Measurements from ENCODE around the gene YWHAQ.

Gene YWHAQ

GRCh38 chr2:9630736-9631552 is at the start of gene YWHAQ:
TSS of gene YWHAQ (minus strand) at chr2:9630997. CDS start at chr2:9630452, 545 bp downstream.
- H3K27me3 Mint-ChIP-seq (ENCODE audit: low read depth): no peaks in the 10 kb centered on the region
- H3K4me1 Mint-ChIP-seq (ENCODE audit: low read depth): peaks cover 36% of the 10 kb centered on the region
- no peaks in the 10 kb centered on the region for H3K9me3 Mint-ChIP-seq
- H3K4me3 Mint-ChIP-seq: peak within 1 kb of the TSS; percentile 97
- H3K27ac Mint-ChIP-seq: peak within 1 kb of the TSS; percentile 96
- peaks cover 41% of the 10 kb centered on the region for H3K36me3 Mint-ChIP-seq (ENCODE audit: low read depth)
- peak; percentile 98 for DNase-seq (ENCODE audit: low spot score)

GRCh38 chr2:9680082-9680481 is 49.3 kb upstream of the YWHAQ start:
- H3K27me3 Mint-ChIP-seq (ENCODE audit: low read depth): no peaks in the 10 kb centered on the region
- H3K4me1 Mint-ChIP-seq (ENCODE audit: low read depth): peaks cover 20% of the 10 kb centered on the region
- H3K9me3 Mint-ChIP-seq: peaks cover 13% of the 10 kb centered on the region
- no peak for DNase-seq (ENCODE audit: low spot score)
- peaks cover 8% of the 10 kb centered on the region for H3K36me3 Mint-ChIP-seq (ENCODE audit: low read depth)
- H3K27ac Mint-ChIP-seq: peak overlapping the region; percentile 56
- no peak overlapping the region for H3K4me3 Mint-ChIP-seq

- H3K4me3 Mint-ChIP-seq: no peak overlapping the region
- H3K36me3 Mint-ChIP-seq (ENCODE audit: low read depth): peaks cover 8% of the 10 kb centered on the region
- H3K9me3 Mint-ChIP-seq: peaks cover 13% of the 10 kb centered on the region
- H3K4me1 Mint-ChIP-seq (ENCODE audit: low read depth): peaks cover 21% of the 10 kb centered on the region
- no peaks in the 10 kb centered on the region for H3K27me3 Mint-ChIP-seq (ENCODE audit: low read depth)
- H3K27ac Mint-ChIP-seq: no peak overlapping the region
- no peak for DNase-seq (ENCODE audit: low spot score)
Measured at GRCh38 chr2:9679218-9679617, 48.4 kb upstream of the YWHAQ start.

- no peak for DNase-seq (ENCODE audit: low spot score)
- H3K27me3 Mint-ChIP-seq (ENCODE audit: low read depth): no peaks in the 10 kb centered on the region
- H3K4me3 Mint-ChIP-seq: no peak overlapping the region
- H3K36me3 Mint-ChIP-seq (ENCODE audit: low read depth): peaks cover 8% of the 10 kb centered on the region
- no peak overlapping the region for H3K27ac Mint-ChIP-seq
- H3K4me1 Mint-ChIP-seq (ENCODE audit: low read depth): peaks cover 22% of the 10 kb centered on the region
- peaks cover 13% of the 10 kb centered on the region for H3K9me3 Mint-ChIP-seq
Measured at GRCh38 chr2:9678544-9678943, 47.7 kb upstream of the YWHAQ start.

GRCh38 chr2:9675415-9676351 is 44.9 kb upstream of the YWHAQ start:
- no peaks in the 10 kb centered on the region for H3K27me3 Mint-ChIP-seq (ENCODE audit: low read depth)
- H3K4me3 Mint-ChIP-seq: no peak overlapping the region
- peaks cover 10% of the 10 kb centered on the region for H3K4me1 Mint-ChIP-seq (ENCODE audit: low read depth)
- H3K27ac Mint-ChIP-seq: no peak overlapping the region
- H3K9me3 Mint-ChIP-seq: peaks cover 10% of the 10 kb centered on the region
- DNase-seq (ENCODE audit: low spot score): no peak
- peaks cover 6% of the 10 kb centered on the region for H3K36me3 Mint-ChIP-seq (ENCODE audit: low read depth)

- H3K27ac Mint-ChIP-seq: no peak overlapping the region
- no peaks in the 10 kb centered on the region for H3K27me3 Mint-ChIP-seq (ENCODE audit: low read depth)
- no peaks in the 10 kb centered on the region for H3K36me3 Mint-ChIP-seq (ENCODE audit: low read depth)
- peaks cover 3% of the 10 kb centered on the region for H3K9me3 Mint-ChIP-seq
- DNase-seq (ENCODE audit: low spot score): no peak
- no peak overlapping the region for H3K4me3 Mint-ChIP-seq
- peaks cover 3% of the 10 kb centered on the region for H3K4me1 Mint-ChIP-seq (ENCODE audit: low read depth)
Measured at GRCh38 chr2:9674891-9675414, 44.2 kb upstream of the YWHAQ start.

- Mint-ChIP-seq H3K4me3 (no peak overlapping the region), H3K27ac (no peak overlapping the region), H3K27me3 (ENCODE audit: low read depth) (no peaks in the 10 kb centered on the region), H3K4me1 (ENCODE audit: low read depth) (peaks cover 3% of the 10 kb centered on the region), H3K36me3 (ENCODE audit: low read depth) (no peaks in the 10 kb centered on the region), H3K9me3 (no peaks in the 10 kb centered on the region)
- DNase-seq (ENCODE audit: low spot score): no peak
Measured at GRCh38 chr2:9673914-9674481, 43.2 kb upstream of the YWHAQ start.

GRCh38 chr2:9668687-9669345 is 38.0 kb upstream of the YWHAQ start:
- Mint-ChIP-seq H3K4me1 (ENCODE audit: low read depth) (peaks cover 6% of the 10 kb centered on the region), H3K27ac (no peak overlapping the region), H3K4me3 (no peak overlapping the region), H3K9me3 (no peaks in the 10 kb centered on the region), H3K36me3 (ENCODE audit: low read depth) (no peaks in the 10 kb centered on the region), H3K27me3 (ENCODE audit: low read depth) (no peaks in the 10 kb centered on the region)
- no peak for DNase-seq (ENCODE audit: low spot score)

- H3K4me1 Mint-ChIP-seq (ENCODE audit: low read depth): peaks cover 11% of the 10 kb centered on the region
- no peaks in the 10 kb centered on the region for H3K27me3 Mint-ChIP-seq (ENCODE audit: low read depth)
- H3K9me3 Mint-ChIP-seq: no peaks in the 10 kb centered on the region
- no peaks in the 10 kb centered on the region for H3K36me3 Mint-ChIP-seq (ENCODE audit: low read depth)
- no peak overlapping the region for H3K4me3 Mint-ChIP-seq
- H3K27ac Mint-ChIP-seq: no peak overlapping the region
- no peak for DNase-seq (ENCODE audit: low spot score)
Measured at GRCh38 chr2:9667826-9668225, 37.0 kb upstream of the YWHAQ start.

GRCh38 chr2:9666306-9666705 is 35.5 kb upstream of the YWHAQ start:
- H3K9me3 Mint-ChIP-seq: no peaks in the 10 kb centered on the region
- no peak overlapping the region for H3K4me3 Mint-ChIP-seq
- H3K27me3 Mint-ChIP-seq (ENCODE audit: low read depth): no peaks in the 10 kb centered on the region
- H3K4me1 Mint-ChIP-seq (ENCODE audit: low read depth): peaks cover 15% of the 10 kb centered on the region
- no peaks in the 10 kb centered on the region for H3K36me3 Mint-ChIP-seq (ENCODE audit: low read depth)
- H3K27ac Mint-ChIP-seq: no peak overlapping the region
- no peak for DNase-seq (ENCODE audit: low spot score)

GRCh38 chr2:9665898-9666297 is 35.1 kb upstream of the YWHAQ start:
- H3K36me3 Mint-ChIP-seq (ENCODE audit: low read depth): no peaks in the 10 kb centered on the region
- H3K27ac Mint-ChIP-seq: no peak overlapping the region
- peaks cover 15% of the 10 kb centered on the region for H3K4me1 Mint-ChIP-seq (ENCODE audit: low read depth)
- no peak for DNase-seq (ENCODE audit: low spot score)
- H3K27me3 Mint-ChIP-seq (ENCODE audit: low read depth): no peaks in the 10 kb centered on the region
- H3K4me3 Mint-ChIP-seq: no peak overlapping the region
- no peaks in the 10 kb centered on the region for H3K9me3 Mint-ChIP-seq

GRCh38 chr2:9664365-9664764 is 33.6 kb upstream of the YWHAQ start:
- H3K36me3 Mint-ChIP-seq (ENCODE audit: low read depth): no peaks in the 10 kb centered on the region
- H3K27ac Mint-ChIP-seq: no peak overlapping the region
- no peaks in the 10 kb centered on the region for H3K9me3 Mint-ChIP-seq
- no peak overlapping the region for H3K4me3 Mint-ChIP-seq
- H3K27me3 Mint-ChIP-seq (ENCODE audit: low read depth): no peaks in the 10 kb centered on the region
- DNase-seq (ENCODE audit: low spot score): no peak
- H3K4me1 Mint-ChIP-seq (ENCODE audit: low read depth): peaks cover 17% of the 10 kb centered on the region

- Mint-ChIP-seq H3K36me3 (ENCODE audit: low read depth) (no peaks in the 10 kb centered on the region), H3K27ac (no peak overlapping the region), H3K9me3 (no peaks in the 10 kb centered on the region), H3K4me3 (no peak overlapping the region), H3K4me1 (ENCODE audit: low read depth) (peaks cover 20% of the 10 kb centered on the region), H3K27me3 (ENCODE audit: low read depth) (no peaks in the 10 kb centered on the region)
- DNase-seq (ENCODE audit: low spot score): no peak
Measured at GRCh38 chr2:9663008-9663879, 32.4 kb upstream of the YWHAQ start.
